HepG2 (cell line): Measurements from ENCODE around the gene DAB2IP. TPM values are rescaled to one million over a fixed set of nuclear protein-coding genes. Genes with fewer than 3 reads are reported as not detected.

Experiments used
- CSRNP2 ChIP-seq: sonication (generic); formaldehyde crosslinking; conservative IDR thresholded peaks from 2 replicates; pipeline ENCODE4 v1.8.0; 2022; ENCODE audit warnings: low read depth, missing genetic modification reagents
- FOXC1 ChIP-seq: sonication (generic); formaldehyde crosslinking; IDR thresholded peaks from 2 replicates; pipeline ENCODE4 v1.8.0; 2022; ENCODE audit warnings: mild to moderate bottlenecking, missing genetic modification reagents, borderline replicate concordance
- PAWR ChIP-seq: sonication (generic); formaldehyde crosslinking; IDR thresholded peaks from 2 replicates; pipeline ENCODE4 v1.4.0; 2020; ENCODE audit warnings: missing genetic modification reagents, mild to moderate bottlenecking, borderline replicate concordance
- RFX1 ChIP-seq: fragments of 450-650 bp; IDR thresholded peaks from 2 replicates; pipeline ENCODE4 v1.6.1; 2017
- SMARCC2 ChIP-seq: fragments of 450-650 bp; IDR thresholded peaks from 2 replicates; pipeline ENCODE4 v1.6.1; 2017; ENCODE audit warnings: antibody characterized with exemption, mild to moderate bottlenecking
- ZFX ChIP-seq: sonication (generic); formaldehyde crosslinking; IDR thresholded peaks from 2 replicates; pipeline ENCODE4 v1.4.0; 2020; ENCODE audit warnings: mild to moderate bottlenecking, low read depth, missing genetic modification reagents, moderate library complexity
- ZKSCAN8 ChIP-seq: IDR thresholded peaks from 2 replicates; pipeline ENCODE4 v1.6.1; 2016; ENCODE audit warnings: borderline replicate concordance, missing genetic modification reagents, missing compliant biosample characterization
- ZNF562 ChIP-seq: sonication (generic); formaldehyde crosslinking; IDR thresholded peaks from 2 replicates; pipeline ENCODE4 v1.8.0; 2022; ENCODE audit warnings: missing genetic modification reagents, borderline replicate concordance
- ZNF883 ChIP-seq: sonication (generic); formaldehyde crosslinking; IDR thresholded peaks from 2 replicates; pipeline ENCODE4 v1.5.1; 2020; ENCODE audit warnings: mild to moderate bottlenecking, missing genetic modification reagents; ENCODE audit errors: not compliant biosample characterization
- polyA plus RNA-seq, 8 experiments: library from polyadenylated mRNA; depleted of rRNA in 3 of 8; stranded (reverse) in 7 of 8; unstranded in 1 of 8; fragments of >200 nt; fragmentation: Illumina TruSeq in 4 of 8; extraction: Trizol in 4 of 8; gene quantifications; 2 replicates each; pipeline versions ENCODE4 v1.2.1 to v1.2.3, GENCODE V29; 2011 to 2016; ENCODE audit warnings: low read depth in 4 of 8, missing spikeins in 1 of 8, mixed read lengths in 1 of 8; ENCODE audit not compliant: insufficient read depth in 1 of 8
- total RNA-seq, 5 experiments: library from RNA; depleted of rRNA; stranded (reverse); fragments of >200 nt; fragmentation: Illumina TruSeq; extraction: Trizol; gene quantifications; 2 replicates each; pipeline ENCODE4 v1.2.3, GENCODE V29; 2016; ENCODE audit warnings: low read depth in 1 of 5
- TF ChIP-seq, protein P1 (sequence below), 2 experiments: fragments of 450-650 bp in 1 of 2; sonication (generic) in 1 of 2; formaldehyde crosslinking in 1 of 2; IDR thresholded peaks; 2 replicates each; pipeline versions ENCODE4 v1.6.1 to v1.8.0; 2016 to 2022; ENCODE audit warnings: antibody characterized with exemption in 1 of 2, mild to moderate bottlenecking in 1 of 2, missing genetic modification reagents in 1 of 2
- TF ChIP-seq, protein P2 (sequence below): sonication (generic); formaldehyde crosslinking; conservative IDR thresholded peaks from 2 replicates; pipeline ENCODE4 v1.4.0; 2020; ENCODE audit warnings: mild to moderate bottlenecking, missing genetic modification reagents, moderate library complexity
- TF ChIP-seq, protein P3 (sequence below), 2 experiments: fragments of 450-650 bp in 1 of 2; sonication (generic) in 1 of 2; formaldehyde crosslinking; IDR thresholded peaks; 2 replicates each; pipeline versions ENCODE4 v1.5.0 to v1.8.0; 2020 to 2022; ENCODE audit warnings: mild to moderate bottlenecking in 1 of 2, missing genetic modification reagents in 1 of 2

The DAB2IP gene
- total and polyA plus RNA-seq, 2 of the 13 experiments (the other 11 are each of a cell fraction or from before 2014, with no cell fraction given), result 25.3 to 37.9 TPM

- TF ChIP-seq, protein P1, sequence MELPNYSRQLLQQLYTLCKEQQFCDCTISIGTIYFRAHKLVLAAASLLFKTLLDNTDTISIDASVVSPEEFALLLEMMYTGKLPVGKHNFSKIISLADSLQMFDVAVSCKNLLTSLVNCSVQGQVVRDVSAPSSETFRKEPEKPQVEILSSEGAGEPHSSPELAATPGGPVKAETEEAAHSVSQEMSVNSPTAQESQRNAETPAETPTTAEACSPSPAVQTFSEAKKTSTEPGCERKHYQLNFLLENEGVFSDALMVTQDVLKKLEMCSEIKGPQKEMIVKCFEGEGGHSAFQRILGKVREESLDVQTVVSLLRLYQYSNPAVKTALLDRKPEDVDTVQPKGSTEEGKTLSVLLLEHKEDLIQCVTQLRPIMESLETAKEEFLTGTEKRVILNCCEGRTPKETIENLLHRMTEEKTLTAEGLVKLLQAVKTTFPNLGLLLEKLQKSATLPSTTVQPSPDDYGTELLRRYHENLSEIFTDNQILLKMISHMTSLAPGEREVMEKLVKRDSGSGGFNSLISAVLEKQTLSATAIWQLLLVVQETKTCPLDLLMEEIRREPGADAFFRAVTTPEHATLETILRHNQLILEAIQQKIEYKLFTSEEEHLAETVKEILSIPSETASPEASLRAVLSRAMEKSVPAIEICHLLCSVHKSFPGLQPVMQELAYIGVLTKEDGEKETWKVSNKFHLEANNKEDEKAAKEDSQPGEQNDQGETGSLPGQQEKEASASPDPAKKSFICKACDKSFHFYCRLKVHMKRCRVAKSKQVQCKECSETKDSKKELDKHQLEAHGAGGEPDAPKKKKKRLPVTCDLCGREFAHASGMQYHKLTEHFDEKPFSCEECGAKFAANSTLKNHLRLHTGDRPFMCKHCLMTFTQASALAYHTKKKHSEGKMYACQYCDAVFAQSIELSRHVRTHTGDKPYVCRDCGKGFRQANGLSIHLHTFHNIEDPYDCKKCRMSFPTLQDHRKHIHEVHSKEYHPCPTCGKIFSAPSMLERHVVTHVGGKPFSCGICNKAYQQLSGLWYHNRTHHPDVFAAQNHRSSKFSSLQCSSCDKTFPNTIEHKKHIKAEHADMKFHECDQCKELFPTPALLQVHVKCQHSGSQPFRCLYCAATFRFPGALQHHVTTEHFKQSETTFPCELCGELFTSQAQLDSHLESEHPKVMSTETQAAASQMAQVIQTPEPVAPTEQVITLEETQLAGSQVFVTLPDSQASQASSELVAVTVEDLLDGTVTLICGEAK (IDR thresholded peaks at IDR 0.05), result no peak
- TF ChIP-seq, protein P1 (CRISPR knock-in tag; IDR thresholded peaks at IDR 0.05), result no peak
- TF ChIP-seq PAWR, result no peak
- no peak for TF ChIP-seq CSRNP2
- TF ChIP-seq, protein P2, sequence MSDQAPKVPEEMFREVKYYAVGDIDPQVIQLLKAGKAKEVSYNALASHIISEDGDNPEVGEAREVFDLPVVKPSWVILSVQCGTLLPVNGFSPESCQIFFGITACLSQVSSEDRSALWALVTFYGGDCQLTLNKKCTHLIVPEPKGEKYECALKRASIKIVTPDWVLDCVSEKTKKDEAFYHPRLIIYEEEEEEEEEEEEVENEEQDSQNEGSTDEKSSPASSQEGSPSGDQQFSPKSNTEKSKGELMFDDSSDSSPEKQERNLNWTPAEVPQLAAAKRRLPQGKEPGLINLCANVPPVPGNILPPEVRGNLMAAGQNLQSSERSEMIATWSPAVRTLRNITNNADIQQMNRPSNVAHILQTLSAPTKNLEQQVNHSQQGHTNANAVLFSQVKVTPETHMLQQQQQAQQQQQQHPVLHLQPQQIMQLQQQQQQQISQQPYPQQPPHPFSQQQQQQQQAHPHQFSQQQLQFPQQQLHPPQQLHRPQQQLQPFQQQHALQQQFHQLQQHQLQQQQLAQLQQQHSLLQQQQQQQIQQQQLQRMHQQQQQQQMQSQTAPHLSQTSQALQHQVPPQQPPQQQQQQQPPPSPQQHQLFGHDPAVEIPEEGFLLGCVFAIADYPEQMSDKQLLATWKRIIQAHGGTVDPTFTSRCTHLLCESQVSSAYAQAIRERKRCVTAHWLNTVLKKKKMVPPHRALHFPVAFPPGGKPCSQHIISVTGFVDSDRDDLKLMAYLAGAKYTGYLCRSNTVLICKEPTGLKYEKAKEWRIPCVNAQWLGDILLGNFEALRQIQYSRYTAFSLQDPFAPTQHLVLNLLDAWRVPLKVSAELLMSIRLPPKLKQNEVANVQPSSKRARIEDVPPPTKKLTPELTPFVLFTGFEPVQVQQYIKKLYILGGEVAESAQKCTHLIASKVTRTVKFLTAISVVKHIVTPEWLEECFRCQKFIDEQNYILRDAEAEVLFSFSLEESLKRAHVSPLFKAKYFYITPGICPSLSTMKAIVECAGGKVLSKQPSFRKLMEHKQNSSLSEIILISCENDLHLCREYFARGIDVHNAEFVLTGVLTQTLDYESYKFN (CRISPR knock-in tag), result no peak; the same call in 1 of the 2 replicates
- no peak for TF ChIP-seq SMARCC2
- no peak for TF ChIP-seq ZKSCAN8
- no peak for TF ChIP-seq ZNF883 (CRISPR knock-in tag)
- TF ChIP-seq, protein P3, sequence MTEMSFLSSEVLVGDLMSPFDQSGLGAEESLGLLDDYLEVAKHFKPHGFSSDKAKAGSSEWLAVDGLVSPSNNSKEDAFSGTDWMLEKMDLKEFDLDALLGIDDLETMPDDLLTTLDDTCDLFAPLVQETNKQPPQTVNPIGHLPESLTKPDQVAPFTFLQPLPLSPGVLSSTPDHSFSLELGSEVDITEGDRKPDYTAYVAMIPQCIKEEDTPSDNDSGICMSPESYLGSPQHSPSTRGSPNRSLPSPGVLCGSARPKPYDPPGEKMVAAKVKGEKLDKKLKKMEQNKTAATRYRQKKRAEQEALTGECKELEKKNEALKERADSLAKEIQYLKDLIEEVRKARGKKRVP (CRISPR knock-in tag; IDR thresholded peaks at IDR 0.05), result no peak
- TF ChIP-seq ZFX (CRISPR knock-in tag), result peak; percentile 42; the same call in 1 of the 2 replicates
- no peak for TF ChIP-seq ZNF562 (CRISPR knock-in tag)
- TF ChIP-seq RFX1, result no peak
- peak; percentile 51; the same call in 1 of the 2 replicates for TF ChIP-seq FOXC1 (CRISPR knock-in tag)
Observed at GRCh38 chr9:121612511-121612998, 38.9 kb upstream of the DAB2IP start (continued).
